NCI-H128 (cell line): ENCODE measurements around the gene GLIPR2.
"Not testable (repeated sequence)": the region's sequence is repeated elsewhere in the genome, so short reads cannot be mapped to it uniquely, and the experiment has no call there.

Experiments used
- DNase-seq: peaks from one replicate; lab custom pipeline; 2025; ENCODE audit not compliant: unreplicated experiment; lab: John Stamatoyannopoulos, UW

Gene GLIPR2

DNA sequence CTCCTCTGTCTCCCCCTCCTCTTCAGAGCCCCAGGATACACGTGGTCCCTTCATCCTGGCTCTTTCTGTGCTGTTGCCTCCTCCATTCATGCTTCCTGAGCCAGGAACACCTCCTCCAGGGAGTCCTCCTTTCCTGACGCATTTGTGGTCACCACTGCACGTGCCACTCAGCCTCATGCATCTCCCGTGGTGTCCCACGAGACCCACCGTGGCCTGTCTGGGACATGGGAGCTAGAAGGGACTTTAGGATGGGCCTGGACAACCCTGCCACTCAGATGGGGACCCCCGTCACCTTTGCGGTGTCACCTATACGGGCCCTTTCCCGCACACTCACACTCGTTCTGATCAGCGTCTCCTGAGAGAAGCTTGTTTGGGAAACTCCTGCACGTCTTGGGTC lies 6.7 kb downstream of the GLIPR2 start:
- no peak for DNase-seq

DNA sequence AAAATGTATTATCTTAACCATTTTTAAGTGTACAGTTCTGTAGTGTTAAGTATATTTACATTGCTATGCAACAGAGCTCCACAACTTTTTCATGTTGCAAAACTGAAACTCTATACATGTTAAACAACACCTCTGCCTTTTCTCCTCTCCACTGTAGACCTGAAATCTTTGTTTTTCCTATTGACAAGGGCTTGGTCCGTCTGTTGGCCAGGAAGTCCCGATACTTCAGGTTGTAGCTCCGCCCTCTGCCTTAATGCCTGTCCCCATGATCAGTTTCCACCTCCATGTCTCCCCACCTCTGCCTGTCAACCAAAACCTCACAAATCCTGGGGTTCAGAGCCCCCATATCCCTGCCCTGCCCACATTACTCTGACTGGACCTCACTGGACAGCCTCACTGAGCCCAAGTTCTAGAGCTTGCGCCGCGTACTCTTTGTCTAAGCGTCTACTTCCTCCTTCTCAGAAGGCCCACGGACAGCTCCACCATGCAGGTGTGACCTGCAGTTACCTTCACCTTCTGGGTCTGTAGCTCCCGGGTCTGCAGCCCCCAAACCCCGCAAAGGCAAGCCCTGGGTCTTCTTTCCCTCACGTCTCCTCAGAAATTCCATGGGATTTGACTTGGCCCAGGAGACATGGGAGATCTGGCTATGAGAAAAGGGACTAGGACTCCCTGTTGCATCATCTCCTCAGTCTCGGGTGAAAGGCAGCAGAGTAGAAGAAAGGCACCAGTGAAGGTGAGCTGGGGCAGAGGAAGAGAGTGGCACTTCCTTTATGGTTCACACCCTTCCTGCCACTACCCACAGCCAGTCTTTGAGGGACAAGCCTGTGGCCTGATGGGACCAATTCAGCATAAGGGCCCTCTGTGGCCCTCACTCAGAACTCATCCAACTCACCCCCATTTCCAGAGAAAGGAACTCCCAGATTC lies 8.0 kb downstream of the GLIPR2 start:
- DNase-seq: no peak

DNA sequence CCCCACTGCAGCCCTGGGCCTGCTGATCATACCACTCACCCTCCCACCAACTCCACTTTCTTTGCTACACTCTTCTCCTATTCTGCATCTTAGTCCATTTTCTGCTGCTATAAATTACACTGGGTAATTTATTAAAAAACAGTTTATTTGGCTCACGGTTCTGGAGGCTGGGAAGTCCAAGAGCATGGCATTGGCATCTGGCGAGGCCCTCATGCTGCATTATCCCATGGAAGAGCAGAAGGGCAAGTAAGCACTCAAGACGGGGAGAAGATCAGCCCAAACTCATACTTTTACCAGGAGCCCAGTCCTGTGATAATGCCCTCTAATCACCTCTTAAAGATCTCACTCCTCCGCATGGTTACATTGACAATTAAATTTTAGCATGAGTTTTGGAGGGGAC lies 9.4 kb downstream of the GLIPR2 start:
- no peak for DNase-seq

DNA sequence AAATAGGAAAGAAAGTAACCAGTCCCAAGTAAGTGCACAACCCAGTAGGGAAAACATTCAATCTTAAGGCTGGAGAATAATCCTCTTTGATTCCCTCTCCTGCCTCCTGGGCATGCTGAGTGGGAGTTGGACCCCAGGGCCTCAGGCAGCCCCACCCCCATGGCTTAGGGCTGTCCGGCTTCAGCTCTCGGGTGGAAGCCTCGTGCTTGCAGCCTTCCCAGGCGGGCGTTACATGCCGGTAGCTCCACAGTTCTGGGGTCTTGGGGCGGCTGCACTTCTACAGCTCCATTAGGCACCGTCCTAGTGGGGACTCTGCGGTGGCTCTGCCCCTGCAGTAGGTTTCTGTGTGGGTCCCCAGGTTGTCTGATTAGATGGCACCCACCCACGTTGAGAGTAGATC lies 10.1 kb downstream of the GLIPR2 start:
- no peak for DNase-seq

DNA sequence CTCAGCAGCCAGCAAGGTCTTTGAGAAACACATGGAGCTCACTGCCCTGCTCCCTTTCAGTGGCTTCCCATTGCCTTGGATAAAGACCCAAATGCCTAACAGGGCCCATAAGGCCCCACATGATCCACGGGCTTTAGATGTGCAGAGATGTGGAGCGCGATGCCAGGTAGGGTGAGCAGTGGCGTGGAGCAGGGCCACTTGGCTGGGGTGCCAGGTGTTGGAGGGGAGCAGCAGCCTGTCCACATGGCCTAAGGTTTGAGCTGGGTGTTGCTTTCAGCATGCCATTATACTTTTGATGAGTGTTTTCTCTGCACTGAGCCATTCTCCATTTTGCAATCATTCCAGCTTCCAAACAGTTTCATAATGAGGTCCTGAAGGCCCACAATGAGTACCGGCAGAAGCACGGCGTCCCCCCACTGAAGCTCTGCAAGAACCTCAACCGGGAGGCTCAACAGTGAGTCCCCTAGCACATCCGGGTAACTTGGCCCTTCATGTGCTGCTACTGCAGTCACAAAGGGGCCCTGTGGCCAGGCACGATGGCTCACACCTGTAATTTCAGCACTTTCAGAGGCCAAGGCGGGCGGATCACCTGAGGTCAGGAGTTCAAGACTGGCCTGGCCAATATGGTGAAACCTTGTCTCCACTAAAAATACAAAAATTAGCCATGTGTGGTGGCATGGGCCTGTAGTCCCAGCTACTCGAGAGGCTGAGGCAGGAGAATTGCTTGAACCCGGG lies 11.1 kb downstream of the GLIPR2 start:
- no peak for DNase-seq

DNA sequence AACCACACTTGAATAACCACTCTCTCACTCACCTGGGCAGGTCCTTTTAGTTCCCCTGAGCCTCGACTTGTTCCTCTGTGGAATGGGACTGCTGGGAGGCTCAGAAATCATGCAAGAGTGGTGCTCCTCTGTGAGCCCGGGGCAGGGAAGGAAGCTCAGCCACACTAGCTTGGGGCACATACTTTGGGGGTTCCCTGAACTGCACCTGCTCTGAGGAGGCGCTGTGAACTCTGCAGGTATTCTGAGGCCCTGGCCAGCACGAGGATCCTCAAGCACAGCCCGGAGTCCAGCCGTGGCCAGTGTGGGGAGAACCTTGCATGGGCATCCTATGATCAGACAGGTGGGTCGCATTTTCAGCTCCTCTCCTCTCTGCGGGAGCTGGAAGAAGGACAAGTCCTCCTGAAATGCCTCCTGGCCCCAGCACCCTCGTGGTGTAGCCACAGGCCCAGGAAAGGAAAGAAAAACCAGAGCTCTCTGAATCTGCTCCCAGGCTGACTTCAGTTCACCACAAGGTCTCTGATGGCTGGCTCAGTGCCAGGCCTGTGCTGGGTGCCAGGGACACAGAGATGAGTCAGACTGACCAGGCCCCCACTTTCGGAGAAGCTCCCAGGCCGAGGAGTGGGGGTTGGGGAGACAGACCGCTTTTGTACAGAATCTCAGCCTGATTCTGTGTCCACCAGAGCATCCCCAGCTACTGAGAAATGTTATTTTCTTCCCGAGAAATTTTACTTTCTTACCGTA lies 11.9 kb downstream of the GLIPR2 start:
- no peak for DNase-seq

DNA sequence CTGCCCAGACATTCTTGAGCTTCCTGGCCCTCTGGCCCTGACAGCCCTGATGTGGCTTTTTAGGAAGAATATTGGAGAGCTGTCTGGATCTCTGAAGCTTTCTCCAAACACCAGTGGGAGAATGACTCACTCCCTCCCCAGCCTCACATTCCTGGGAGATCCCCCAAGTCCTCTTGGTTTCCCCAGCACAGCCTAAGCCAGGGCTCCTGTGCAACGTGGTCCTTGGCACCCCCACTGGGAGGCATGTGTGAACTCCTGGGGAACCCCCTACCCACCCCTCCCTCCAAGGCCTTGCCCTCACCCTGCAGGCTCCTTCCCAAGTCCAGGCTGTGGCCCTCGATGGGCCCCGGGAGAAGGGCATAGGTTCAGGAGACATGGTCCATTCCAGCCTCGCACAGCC lies 12.7 kb downstream of the GLIPR2 start:
- DNase-seq: no peak

DNA sequence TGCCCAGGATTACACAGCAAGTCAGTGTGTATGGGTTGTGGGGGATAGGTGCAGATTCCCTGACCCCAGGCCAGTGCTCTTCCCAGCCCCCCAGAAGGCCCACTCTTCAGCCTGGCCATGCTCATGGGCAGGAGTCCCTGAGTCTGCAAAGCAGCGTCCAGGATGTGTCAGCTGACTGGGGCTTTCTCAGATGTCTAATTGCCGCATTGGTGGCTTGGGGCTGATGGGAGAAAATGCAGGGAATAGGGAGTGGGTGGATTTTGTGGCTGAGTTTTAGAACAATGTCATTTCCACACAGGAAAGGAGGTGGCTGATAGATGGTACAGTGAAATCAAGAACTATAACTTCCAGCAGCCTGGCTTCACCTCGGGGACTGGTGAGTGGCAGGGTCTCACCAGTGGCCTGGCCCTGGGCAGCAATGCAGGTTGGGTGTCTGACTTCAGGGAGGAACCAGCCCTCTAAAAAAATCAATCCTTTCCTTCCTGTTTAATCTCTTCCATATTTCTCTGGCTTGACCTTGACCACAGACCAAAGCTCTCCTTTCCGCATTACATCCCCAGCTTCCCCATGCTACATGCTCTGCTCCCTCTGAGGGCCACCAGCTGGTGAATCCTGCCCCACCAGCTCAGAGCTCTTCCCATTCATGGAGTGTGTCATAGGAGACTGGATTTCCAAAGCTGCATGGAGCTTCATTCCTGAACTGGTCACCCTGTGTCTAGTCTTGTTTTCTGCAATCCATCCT lies 14.2 kb downstream of the GLIPR2 start:
- DNase-seq: no peak

DNA sequence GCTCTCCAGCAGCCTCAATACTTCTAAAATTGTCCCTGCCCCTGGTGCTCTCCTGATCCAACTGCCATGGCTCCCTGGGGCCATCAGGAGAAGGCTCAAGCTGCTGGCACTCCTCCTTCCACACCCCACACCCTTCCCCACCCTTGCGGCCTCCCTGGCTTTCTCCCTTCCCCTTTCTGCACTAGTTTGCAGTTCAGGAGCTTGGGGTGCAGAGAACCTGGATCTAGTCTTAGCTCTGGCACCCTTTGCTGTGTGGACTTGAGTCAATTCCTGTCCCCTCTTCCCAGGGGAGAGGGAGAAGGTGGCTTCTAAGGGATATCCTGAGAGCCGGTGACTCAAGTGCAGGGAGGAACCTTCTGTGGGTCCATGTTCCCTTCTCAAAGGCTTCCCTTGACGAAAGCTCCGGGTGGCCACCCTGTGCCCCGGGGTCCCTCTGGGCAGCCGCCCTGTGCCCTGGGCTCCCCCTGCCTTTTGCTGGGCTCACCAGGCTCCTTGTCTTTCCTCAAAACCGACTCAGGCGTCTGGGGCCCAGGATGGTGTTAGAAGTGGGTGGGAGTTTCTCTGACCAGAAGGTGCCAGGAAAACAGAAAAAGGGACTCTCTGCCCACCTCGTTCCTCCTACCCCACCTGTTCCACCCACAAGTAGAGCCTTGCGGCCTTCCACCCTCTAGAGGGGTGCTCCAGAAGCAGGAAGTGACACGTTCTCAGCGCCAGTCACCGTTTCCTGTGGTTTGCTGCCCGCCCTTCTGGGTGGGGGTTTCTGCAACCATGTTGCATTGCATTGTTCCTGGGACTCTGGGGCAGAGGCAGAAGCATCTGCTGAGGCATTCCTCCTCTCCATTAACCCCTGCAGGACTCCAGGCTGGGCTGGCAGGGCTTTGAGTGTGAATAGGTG lies 15.0 kb downstream of the GLIPR2 start:
- no peak for DNase-seq

DNA sequence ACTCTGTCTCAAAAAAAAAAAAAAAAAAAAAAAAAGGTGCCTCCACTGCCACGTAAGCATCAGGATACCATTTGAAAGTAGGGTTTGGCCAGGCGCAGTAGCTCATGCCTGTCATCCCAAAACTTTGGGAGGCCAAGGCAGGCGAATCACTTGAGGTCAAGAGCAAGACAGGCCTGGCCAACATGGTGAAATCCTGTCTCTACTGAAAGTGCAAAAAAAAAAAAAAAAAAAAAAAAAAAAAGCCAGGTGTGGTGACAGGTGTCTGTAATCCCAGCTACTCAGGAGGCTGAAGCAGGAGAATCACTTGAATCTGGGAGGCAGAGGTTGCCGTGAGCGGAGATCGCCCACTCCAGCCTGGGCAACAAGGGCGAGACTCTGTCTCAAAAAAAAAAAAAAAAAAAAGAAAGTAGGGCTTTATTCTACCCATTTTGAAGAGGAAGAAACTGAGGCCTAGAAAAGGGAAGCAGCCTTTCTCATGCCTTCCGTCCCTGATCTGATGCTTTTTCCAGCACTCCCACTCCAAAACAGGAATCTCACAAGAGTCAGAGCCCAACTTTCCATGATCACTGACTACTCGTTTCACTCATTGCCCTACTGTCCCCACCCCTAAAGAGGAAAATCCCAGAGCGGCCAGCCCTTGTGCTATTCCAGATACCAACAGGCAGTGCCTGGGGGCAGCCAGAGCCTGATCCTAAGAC lies 16.4 kb downstream of the GLIPR2 start:
- no peak for DNase-seq

DNA sequence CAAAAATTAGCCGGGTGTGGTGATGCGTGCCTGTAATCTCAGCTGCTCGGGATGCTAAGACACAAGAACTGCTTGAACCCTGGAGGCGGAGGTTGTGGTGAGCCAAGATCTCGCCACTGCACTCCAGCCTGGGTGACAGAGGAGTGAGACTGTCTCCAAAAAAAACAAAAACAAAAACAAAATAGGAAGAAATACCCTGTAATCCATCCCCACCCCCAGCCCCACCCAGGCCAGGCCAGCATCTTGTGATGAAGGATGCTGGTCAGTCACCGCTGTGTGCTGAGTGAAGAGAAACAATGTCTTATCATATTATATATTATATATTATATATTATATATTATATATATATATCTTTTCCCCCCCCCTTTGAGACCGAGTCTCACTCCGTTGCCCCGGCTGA lies 17.2 kb downstream of the GLIPR2 start:
- DNase-seq: no peak

DNA sequence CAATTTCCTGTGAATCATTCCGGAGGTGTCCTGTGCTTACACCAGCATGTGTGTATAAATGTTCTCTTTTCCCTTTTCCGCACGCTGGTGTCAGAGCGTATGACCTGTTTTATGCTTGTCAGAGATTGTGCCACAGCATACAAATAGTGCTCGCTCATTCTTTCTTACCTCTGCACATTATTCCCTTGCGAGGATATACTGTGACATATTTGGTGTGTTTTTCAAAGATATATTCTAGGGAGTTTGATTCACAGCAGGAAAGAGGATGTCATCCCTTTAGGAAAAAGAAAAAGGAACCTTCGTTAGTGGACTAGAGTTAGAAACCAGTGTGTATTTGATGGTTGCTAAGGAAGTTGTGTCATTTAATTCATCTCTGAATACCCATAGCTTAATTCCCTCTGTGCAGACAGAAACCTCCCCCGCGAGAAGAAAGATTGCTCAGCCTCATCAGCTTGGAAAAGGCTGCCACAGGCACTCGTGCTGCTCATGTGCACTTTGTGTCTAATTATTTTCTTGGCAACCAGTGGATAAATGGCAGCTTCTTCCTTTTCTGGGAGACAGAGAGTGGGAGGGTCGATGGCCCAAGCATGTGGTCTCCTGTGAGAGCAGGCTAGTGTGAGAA lies 17.9 kb downstream of the GLIPR2 start:
- DNase-seq: no peak

DNA sequence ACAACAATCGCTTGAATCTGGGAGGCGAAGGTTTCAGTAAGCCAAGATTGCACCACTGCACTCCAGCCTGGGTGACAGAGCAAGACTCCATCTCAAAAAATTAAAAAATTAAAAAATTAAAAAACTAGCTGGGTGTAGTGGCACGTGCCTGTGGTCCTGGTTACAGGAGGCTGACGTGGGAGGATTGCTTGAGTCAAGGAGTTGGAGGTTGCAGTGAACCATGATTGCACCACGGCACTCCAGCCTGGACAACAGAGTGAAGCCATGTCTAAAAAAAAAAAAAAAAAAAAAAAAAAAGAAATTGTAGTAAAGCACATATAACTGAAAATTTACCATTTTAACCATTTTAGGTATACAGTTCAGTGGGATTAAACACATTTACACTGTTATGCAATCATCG lies 19.6 kb downstream of the GLIPR2 start:
- DNase-seq: no peak

DNA sequence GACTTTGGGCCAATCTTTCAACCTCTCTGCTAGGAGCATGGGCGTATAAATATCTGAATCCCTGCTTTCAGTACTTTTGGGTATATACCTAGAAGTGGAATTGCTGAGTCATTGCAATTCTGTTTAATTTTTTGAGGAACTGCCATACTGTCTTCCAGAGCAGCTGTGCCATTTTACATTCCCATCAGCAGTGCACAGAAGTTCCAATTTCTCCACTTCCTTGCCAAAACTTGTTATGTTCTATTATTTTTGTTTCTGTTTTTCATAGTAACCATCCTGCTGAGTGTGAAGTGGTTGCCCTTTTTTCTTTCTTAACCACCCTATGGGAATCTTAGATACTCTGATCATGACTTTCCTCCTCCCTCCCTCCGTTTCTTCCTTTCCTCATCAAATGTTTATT lies 21.6 kb downstream of the GLIPR2 start:
- DNase-seq: no peak

DNA sequence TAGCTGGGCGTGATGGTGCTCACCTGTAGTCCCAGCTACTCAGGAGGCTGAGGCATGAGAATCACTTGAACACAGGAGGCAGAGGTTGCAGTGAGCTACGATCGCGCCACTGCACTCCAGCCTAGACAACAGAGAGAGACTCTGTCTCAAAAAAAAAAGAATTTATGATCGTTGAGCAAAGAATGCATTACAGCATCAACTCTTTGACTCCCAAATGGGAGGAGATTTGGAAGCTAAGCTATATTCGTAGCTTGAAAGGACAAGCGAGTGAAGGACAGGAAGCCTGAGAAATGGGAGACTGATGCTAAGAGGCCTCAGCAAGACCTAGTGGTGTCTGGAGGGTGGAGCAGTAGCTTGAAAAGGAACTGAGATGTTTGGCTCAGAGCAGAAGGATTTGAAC lies 22.4 kb downstream of the GLIPR2 start:
- DNase-seq: no peak

DNA sequence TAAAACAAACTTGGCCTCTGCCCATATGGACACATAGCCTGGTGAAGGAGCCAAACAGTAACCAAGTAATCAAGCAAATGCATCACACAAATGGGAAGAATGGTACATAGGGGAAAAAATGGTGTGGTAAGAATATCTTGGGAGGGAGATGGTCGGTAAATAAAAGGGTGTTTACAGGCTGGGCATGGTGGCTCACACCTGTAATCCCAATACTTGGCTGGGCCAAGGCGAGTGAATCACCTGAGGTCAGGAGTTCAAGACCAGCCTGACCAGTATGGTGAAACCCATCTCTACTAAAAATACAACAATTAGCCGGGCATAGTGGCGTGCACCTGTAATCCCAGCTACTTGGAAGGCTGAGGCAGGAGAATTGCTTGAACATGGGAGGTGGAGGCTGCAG lies 23.0 kb downstream of the GLIPR2 start:
- DNase-seq: not testable (repeated sequence)

DNA sequence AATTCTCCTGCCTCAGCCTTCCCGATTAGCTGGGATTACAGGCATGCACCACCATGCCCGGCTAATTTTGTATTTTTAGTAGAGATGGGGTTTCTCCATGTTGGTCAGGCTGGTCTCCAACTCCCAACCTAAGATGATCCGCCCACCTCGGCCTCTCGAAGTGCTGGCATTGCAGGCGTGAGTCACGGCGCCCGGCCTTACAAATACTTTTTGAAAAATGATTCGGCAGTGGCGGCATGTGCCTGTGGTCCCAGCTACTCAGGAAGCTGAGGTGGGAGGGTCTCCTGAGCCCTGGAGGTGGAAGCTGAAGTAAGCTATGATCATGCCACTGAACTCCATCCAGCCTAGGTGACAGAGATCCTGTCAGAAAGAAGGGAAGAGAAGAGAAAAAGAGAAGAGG lies 23.6 kb downstream of the GLIPR2 start:
- not testable (repeated sequence) for DNase-seq

DNA sequence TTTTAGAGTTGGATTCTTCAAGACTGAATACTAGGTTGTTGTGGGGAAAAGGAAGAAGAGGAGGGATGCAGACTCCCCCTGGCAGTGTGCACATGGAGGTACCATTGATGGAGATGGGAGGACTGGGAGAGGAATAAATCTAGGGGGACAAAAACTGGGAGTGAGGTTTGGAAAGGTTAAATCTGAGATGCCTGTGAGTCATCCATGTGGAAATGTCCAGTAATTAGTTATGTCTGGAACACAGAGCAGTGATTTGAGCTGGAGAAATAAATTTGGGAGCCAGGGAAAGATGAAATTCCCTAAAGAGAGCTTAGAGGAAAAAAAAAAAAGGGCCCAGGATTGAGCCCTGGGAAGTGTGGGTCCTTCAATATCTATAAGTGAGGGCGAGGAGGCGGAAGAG lies 24.7 kb downstream of the GLIPR2 start:
- DNase-seq: no peak

DNA sequence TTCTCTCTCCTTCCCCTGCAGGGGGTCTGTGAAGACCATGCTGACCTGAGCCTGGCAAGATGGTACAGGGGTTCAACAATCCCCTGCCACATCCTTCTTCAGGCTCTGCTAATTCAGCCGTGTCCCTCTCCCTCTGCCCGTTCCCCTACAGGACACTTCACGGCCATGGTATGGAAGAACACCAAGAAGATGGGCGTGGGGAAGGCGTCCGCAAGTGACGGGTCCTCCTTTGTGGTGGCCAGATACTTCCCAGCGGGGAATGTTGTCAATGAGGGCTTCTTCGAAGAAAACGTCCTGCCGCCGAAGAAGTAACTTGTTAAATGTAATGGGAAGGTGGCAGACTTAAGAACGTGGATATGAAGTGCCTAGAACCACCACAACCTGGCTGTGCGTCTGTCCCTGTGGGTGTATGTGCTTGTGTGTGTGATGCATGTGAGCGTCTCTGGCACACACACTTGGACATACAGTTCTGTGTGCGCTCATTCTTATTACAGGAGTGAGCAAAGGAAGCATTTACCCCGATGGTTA lies 25.7 kb downstream of the GLIPR2 start:
- DNase-seq: no peak
